A172 (cell line): ENCODE results near the gene KDM1B. TPM values are rescaled to one million over a fixed set of nuclear protein-coding genes. Genes with fewer than 3 reads are reported as not detected.
"Not testable (repeated sequence)": the region's sequence is repeated elsewhere in the genome, so short reads cannot be mapped to it uniquely, and the experiment has no call there.

ENCODE experiments used
- DNase-seq: peaks from one replicate; pipeline ENCODE4 v3.0.0-alpha.2; 2015; ENCODE audit warnings: low spot score
- total RNA-seq: library from RNA; depleted of rRNA; stranded (reverse); fragments of >200 nt; shearing (Covaris generic); gene quantifications from 2 replicates; pipeline ENCODE4 v1.2.3, GENCODE V29; 2014

Gene KDM1B
- total RNA-seq, 1 experiment from 2014 or later, result 11.2 TPM

- no peak for DNase-seq
Observed at GRCh38 chr6:18187701-18188100, 32.5 kb downstream of the KDM1B start.

GRCh38 chr6:18189196-18189595 is 34.0 kb downstream of the KDM1B start:
- DNase-seq, result no peak

DNA sequence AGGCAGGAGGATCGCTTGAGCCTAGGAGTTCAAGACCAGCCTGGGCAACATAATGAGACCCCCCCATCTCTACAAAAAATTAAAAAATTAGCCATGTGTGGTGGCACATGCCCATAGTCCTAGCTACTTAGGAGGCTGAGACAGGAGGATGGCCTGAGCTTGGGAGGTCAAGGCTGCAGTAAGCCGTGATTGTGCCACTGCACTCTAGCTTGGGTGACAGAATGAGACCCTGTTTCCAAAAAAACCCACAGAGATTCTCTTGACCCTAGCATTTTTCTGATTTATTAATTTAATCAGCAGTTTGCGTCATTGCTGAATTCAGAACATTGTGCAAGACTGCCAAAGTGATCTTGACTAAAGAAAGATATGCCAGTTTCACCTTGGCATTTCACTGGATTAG is 36.8 kb downstream of the KDM1B start:
- no peak for DNase-seq

DNA sequence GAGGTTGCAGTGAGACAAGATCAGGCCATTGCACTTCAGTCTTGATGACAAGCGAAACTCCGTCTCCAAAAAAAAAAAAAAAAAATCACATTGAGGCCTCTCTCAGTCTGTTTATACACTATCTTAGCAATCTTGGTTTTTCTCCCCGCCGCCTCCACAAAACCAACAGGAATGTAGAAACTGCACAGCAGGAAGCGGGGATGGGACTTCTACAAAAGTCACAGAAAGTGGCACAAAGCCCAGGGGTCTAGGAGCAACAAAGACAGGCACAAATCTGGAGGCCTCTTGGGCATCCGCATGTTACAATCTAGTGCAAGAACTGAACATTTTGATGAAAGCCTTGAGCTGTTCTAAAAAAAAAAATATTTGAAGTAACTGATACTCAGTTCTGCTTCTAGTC is 48.6 kb downstream of the KDM1B start:
- no peak for DNase-seq

DNA sequence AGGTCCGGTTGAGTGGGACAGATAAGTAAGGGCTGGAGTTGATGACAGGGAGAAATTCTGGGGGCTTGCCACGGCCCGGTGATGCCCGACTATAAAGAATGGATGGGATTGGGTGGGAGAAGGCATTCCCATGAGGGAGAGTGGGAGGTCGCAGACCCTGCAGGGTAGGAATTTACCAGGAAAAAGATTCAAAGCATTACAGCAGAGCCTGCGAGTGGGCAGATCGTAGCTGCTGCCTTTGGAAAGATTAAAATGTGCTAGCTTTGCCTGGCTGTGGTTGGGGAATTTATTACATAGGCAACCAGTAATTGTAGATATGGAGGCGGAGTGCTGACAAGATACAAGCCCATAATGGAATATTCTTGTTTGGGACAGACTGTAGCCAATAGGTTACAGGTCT is 49.5 kb downstream of the KDM1B start:
- no peak for DNase-seq

DNA sequence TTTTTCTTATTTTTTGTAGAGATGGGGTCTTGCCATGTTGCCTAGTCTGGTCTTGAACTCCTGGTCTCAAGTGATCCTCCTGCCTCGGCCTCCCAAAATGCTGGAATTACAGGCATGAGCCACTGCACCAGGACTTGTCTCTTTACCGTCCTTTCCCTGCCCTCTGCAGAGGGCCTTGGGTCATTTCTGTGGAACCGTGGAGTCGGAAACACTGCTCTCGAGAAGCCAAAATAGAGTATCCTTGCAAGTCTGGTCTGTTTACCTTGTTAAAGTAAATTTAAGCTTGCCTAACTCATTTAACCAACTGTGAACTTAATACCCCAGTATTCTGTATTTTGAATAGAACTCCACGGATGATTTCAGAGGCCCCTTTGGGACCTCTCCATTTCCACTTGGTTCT is 51.4 kb downstream of the KDM1B start:
- no peak for DNase-seq

- DNase-seq, result no peak
Observed at GRCh38 chr6:18207438-18207837, 52.2 kb downstream of the KDM1B start.

GRCh38 chr6:18207949-18208348 is 52.7 kb downstream of the KDM1B start:
- no peak for DNase-seq

GRCh38 chr6:18208778-18209177 is 53.6 kb downstream of the KDM1B start:
- DNase-seq, result not testable (repeated sequence)

DNA sequence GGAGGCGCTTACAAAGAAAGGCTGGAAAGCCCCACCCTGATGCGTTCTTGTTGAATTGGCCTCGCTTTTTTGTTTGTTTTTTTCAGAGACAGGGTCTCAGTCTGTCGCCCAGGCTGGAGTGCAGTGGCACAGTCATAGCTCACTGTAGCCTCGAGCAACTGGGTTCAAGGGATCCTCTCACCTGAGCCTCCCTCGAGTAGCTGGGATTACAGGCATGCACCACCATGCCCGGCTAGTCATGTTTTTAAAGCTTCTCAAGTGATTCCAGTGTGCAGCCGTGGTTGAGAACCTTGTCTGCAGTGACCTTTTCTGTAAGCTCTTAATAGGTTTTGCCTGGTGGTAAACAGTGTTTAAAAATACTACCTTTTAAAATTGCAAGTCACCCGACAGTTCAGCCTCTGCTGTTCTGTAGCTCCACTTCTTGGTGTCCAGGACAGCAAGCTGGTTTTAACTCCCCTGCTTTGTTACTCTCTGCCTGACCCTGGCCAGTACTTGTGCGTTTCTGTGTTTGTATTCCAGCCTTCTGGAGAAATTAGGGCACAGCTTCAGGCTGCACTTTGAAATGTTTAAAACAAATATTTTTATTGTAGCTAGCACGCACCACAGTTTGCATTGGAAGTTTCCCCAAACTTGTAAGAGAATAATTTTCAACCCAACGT is 54.4 kb downstream of the KDM1B start:
- DNase-seq, result no peak

GRCh38 chr6:18210707-18211106 is 55.5 kb downstream of the KDM1B start:
- no peak for DNase-seq

GRCh38 chr6:18211338-18211737 is 56.1 kb downstream of the KDM1B start:
- no peak for DNase-seq

DNA sequence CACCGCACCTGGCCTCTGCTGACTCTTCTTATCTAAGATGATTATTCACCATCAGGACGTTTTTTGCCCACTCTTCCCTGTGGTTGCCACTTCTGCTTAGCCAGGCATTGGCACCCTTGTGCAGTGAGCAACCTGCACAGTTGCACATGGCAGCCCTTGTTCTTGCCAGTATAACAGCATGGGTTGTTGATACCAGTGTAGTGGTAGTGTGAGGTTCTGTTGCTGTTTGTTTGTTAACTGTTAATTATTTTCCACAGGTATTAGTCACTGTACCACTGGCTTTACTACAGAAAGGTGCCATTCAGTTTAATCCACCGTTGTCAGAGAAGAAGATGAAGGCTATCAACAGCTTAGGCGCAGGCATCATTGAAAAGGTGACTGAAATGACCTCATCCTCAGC is 57.0 kb downstream of the KDM1B start:
- DNase-seq, result no peak

GRCh38 chr6:18213439-18213838 is 58.2 kb downstream of the KDM1B start:
- no peak for DNase-seq

DNA sequence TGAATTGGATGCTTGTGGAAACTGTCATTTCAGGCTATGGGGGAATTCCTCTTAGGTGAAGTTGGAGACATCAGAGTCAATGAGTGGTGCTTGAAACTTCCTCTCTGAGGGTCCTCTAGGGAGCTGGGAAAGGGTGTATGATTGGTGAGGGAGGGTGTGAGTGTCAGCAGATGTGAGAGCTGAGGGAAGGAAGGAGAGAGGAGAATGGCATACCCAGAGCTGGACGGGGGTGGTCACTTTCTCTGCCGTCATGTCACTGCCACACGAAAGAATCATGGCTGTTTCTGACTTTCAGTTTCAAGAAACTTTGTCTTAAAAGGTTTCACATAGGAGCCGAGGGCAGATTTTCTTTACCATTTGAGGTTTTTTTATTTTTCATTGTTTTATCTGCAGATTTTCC is 58.8 kb downstream of the KDM1B start:
- no peak for DNase-seq

- DNase-seq, result no peak
Observed at GRCh38 chr6:18215436-18215835, 60.2 kb downstream of the KDM1B start.

GRCh38 chr6:18216411-18216810 is 61.2 kb downstream of the KDM1B start:
- peak; percentile 52 for DNase-seq

DNA sequence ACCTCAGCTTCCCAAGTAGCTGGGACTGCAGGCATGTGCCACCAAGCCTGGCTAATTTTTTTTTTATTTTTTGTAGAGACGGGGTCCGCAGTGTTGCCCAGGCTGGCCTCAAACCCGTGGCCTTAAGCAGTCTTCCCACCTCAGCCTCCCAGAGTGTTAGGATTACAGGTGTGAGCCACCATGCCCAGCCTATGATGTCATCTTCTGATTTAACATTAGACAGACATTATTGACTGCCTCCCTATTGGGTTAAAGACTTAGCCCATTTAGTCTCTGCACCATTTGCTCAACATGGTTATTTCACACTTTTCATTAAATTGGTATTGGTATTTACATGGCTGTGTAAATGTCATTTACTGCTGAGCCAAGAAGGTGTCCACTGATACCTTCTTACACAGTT is 63.0 kb downstream of the KDM1B start:
- no peak for DNase-seq

DNA sequence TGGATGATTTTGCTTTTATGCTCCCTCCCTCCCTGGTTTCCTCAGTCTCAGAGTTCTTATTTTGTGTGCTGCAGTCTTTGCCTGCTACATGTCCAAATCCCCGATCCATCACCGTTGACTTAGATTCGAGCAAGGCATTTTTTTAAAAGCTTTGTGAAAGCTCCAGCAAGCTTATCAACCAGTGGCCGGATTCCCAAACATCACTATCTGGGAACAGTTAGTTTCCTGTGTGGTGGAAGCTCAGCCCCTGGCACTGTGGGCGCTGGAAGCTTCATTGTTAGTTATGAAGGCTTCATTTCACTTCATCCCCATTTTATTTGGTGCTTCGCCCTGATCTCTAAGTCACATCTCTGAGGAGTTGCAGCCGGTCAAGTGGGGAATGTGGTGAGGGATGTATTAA is 64.4 kb downstream of the KDM1B start:
- no peak for DNase-seq

GRCh38 chr6:18221288-18221615 is 66.0 kb downstream of the KDM1B start:
- no peak for DNase-seq

GRCh38 chr6:18226451-18227105 is 71.4 kb downstream of the KDM1B start:
- DNase-seq, result not testable (repeated sequence)

DNA sequence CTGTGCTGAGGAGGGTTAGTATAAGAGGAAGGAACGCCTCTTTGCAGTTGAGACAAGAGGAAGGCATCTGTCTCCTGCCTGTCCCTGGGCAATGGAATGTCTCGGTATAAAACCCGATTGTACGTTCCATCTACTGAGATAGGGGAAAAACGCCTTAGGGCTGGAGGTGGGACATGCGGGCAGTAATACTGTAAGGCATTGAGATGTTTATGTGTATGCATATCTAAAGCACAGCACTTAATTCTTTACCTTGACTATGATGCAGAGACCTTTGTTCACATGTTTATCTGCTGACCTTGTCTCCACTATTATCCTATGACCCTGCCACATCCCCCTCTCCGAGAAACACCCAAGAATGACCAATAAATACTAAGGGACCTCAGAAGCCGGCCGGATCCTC is 71.9 kb downstream of the KDM1B start:
- not testable (repeated sequence) for DNase-seq

GRCh38 chr6:18228590-18228989 is 73.4 kb downstream of the KDM1B start:
- DNase-seq, result not testable (repeated sequence)

GRCh38 chr6:18231856-18232255 is 76.6 kb downstream of the KDM1B start:
- DNase-seq, result not testable (repeated sequence)
